ENCODE measurements around the gene TMEM175. TPM values are rescaled to one million over a fixed set of nuclear protein-coding genes. Genes with fewer than 3 reads are reported as not detected.
"Not testable (repeated sequence)": the region's sequence is repeated elsewhere in the genome, so short reads cannot be mapped to it uniquely, and the experiment has no call there.

The TMEM175 gene
- total RNA-seq, 3 donors from 2014 or later, result 30.1 to 39.0 (median 37.5) TPM

DNA sequence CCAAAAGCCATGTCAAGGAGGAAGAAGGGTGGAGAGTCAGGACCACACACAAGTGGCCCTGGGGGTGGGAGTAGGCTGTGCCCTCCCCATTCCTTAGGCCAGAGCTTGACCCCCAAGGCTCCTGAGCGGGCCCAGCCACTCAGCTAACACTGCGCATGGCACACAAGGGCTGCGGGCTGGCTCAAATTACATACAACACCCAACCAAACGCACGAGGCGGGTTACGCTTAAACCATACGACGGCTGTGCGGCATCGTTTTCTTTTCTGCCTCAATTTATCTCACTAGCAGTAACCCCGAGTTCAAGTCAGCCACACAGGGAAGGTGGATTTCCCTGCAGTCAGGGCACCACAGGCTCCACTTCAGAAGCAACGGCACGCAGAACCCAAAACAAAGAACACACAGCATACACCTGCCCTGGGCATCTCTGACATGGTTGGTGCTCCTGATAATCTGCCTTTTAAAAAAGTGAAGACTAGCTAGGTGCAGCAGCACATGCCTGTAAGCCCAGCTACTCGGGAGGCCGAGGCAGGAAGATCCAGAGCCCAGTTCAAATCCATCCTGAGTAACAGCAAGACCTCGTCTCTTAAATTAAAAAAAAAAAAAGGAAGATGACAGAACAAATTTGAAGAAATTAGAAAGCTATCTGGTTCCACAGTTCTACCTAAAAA is 3.0 kb upstream of the TMEM175 start:
- H3K4me3 ChIP-seq, result no peak overlapping the region
- H3K36me3 ChIP-seq (ENCODE audit: low read depth), result no peaks in the 10 kb centered on the region
- intact Hi-C loops (cut with DNase I, micrococcal nuclease), result no loop called here
- ATAC-seq (no peak), DNase-seq (no peak)
- TF ChIP-seq, protein P1, sequence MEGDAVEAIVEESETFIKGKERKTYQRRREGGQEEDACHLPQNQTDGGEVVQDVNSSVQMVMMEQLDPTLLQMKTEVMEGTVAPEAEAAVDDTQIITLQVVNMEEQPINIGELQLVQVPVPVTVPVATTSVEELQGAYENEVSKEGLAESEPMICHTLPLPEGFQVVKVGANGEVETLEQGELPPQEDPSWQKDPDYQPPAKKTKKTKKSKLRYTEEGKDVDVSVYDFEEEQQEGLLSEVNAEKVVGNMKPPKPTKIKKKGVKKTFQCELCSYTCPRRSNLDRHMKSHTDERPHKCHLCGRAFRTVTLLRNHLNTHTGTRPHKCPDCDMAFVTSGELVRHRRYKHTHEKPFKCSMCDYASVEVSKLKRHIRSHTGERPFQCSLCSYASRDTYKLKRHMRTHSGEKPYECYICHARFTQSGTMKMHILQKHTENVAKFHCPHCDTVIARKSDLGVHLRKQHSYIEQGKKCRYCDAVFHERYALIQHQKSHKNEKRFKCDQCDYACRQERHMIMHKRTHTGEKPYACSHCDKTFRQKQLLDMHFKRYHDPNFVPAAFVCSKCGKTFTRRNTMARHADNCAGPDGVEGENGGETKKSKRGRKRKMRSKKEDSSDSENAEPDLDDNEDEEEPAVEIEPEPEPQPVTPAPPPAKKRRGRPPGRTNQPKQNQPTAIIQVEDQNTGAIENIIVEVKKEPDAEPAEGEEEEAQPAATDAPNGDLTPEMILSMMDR (IDR thresholded peaks at IDR 0.05), result no peak
- H3K9me3 ChIP-seq, result no peaks in the 10 kb centered on the region
- peaks cover 35% of the 10 kb centered on the region for H3K4me1 ChIP-seq (ENCODE audit: low read depth)

DNA sequence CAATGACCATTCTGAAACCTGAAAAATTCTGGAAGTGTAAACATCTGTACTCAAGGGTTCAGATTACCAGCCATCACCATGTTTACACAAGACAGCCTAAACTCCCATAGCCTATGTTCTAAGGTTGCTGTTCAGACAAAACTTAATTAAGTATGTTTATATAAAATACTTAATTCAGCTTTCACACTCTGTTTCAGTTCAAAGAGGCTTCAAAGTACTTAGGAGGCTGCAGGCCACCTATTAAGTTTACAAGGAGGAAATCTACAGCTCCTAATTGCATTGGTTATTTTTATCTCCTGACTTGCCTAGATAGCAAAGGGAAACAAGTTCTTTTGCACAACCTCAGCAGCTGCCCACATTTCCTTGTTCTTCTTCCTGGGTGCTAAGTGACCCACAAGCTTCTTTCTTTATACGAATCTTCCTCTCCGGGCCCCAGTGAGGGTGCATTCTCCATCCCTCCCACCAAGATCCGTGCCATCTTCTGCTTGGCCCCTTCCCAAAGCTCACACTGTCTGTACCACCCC is 2.2 kb upstream of the TMEM175 start:
- no peak overlapping the region for H3K4me3 ChIP-seq
- H3K36me3 ChIP-seq (ENCODE audit: low read depth), result no peaks in the 10 kb centered on the region
- ATAC-seq (peak; percentile 19), DNase-seq (peak in 1 of 3 donors; percentile 35)
- TF ChIP-seq, protein P1 (IDR thresholded peaks at IDR 0.05), result no peak
- intact Hi-C loops (cut with DNase I, micrococcal nuclease), result no loop called here
- H3K9me3 ChIP-seq, result no peaks in the 10 kb centered on the region
- H3K4me1 ChIP-seq (ENCODE audit: low read depth), result peaks cover 34% of the 10 kb centered on the region

DNA sequence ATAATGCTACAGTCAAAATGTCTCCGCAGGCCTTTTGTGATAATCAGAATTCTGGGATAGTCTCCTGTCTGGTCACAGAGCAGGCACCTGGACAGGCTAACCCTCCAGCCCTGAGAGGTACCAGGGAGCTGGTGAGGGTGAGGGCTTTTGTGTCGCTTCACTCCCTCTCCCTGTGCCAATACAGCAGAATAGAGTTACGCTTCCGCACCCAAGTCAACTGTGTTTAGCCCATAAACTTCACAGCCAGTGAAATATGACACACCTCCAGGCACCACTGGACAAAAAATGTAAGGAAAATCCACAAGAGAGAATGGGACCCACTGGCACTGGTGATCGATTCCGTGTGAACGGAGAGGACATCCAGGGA is 1.4 kb upstream of the TMEM175 start:
- ATAC-seq (peak; percentile 46), DNase-seq (peak in 1 of 3 donors; percentile 36)
- intact Hi-C loops (cut with DNase I, micrococcal nuclease), result no loop called here
- H3K9me3 ChIP-seq, result no peaks in the 10 kb centered on the region
- TF ChIP-seq, protein P1 (IDR thresholded peaks at IDR 0.05), result no peak
- no peak overlapping the region for H3K4me3 ChIP-seq
- H3K36me3 ChIP-seq (ENCODE audit: low read depth), result no peaks in the 10 kb centered on the region
- H3K4me1 ChIP-seq (ENCODE audit: low read depth), result peaks cover 34% of the 10 kb centered on the region

DNA sequence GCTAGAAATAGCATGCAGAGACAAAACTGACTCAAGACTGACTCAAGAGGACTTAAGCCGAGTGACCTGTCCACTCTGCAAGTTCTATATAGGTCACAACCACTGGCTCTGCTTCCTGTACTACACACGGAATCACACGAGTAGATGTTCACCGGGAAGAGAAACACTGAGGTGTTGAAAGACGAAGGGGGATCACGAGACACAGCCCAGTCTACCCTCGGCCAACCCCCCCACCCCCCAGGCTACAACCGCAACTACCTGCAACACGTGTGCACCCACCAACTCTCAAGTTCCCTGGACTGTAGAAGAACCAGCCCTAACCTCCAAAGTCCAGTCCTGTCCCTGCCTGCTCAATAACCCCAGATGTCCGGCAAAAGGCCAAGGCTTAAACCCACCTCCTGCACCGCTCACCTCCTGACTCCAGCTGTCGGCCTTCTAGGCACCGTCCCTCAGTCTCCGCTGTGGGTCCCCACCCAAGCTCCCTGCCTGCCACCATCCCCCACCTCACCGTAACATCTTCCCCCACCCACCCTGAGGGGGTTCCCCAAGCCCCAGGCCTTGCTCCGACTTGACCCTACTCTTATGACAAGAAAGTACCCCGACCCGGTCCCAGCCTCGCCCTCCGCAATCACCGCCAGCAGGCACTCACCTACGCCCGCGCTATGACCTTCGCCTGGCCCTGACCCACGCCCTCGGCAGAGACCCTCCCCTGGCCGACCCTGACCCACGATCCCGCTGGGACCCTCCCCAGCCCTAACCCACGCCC is 883 bp upstream of the TMEM175 start:
- no peaks in the 10 kb centered on the region for H3K9me3 ChIP-seq
- ATAC-seq (peak; percentile 28), DNase-seq (peak in 2 of 3 donors; percentile 38 to 75)
- H3K36me3 ChIP-seq (ENCODE audit: low read depth), result no peaks in the 10 kb centered on the region
- intact Hi-C loops (cut with DNase I, micrococcal nuclease), result no loop called here
- TF ChIP-seq, protein P1 (IDR thresholded peaks at IDR 0.05), result no peak
- peaks cover 32% of the 10 kb centered on the region for H3K4me1 ChIP-seq (ENCODE audit: low read depth)
- peak overlapping the region; percentile 99 for H3K4me3 ChIP-seq

DNA sequence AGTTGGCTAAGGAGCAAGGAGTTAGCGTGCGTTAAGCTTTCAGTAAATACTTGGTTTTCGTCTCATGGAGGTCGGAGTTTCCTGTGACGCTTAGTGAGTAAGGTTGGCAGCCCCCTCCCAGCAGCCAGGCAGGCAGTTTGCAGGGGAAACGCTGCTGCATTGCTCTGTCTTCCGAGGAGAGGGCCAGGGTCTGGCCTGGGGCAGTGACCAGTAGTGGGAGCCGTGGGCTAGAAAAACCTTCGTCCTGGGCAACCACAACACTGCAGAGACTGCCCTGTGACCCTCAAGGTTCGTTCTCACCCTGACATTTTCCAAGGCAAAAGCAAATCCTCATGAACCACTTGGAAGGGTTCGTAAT is 432 bp downstream of the TMEM175 start:
- no peak for DNase-seq

DNA sequence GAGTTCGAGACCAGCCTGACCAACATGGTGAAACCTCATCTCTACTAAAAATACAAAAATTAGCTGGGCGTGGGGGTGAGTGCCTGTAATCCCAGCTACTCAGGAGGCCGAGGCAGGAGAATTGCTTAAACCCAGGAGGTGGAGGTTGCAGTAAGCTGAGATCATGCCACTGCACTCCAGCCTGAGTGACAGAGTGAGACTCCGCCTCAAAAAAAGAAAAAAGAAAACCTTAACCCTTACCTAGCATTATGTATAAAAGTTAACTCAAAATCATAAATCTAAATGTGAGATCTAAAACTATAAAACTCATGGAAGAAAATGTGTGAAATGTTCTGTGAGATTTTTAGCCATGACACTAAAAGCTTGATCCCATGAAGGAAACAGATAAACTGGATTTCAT is 7.2 kb downstream of the TMEM175 start:
- H3K4me3 ChIP-seq; ATAC-seq; intact Hi-C loops (cut with DNase I, micrococcal nuclease); H3K9me3 ChIP-seq; H3K4me1 ChIP-seq (ENCODE audit: low read depth); H3K36me3 ChIP-seq (ENCODE audit: low read depth); DNase-seq: not testable (repeated sequence)

More for the DNA sequence above, 432 bp downstream of the TMEM175 start:
- intact Hi-C loops (cut with DNase I, micrococcal nuclease), result no loop called here
- Histone ChIP-seq H3K4me3 (peak overlapping the region; percentile 99), H3K4me1 (ENCODE audit: low read depth) (peaks cover 32% of the 10 kb centered on the region), H3K9me3 (no peaks in the 10 kb centered on the region), H3K36me3 (ENCODE audit: low read depth) (no peaks in the 10 kb centered on the region)
- ATAC-seq, result peak; percentile 7
- TF ChIP-seq, protein P1 (IDR thresholded peaks at IDR 0.05), result no peak

Measured in mucosa of descending colon (tissue), 3 donors.